Fibroblast of skin of back (primary cell): ENCODE results near the gene PLA2G3.
"Not testable (repeated sequence)": the region's sequence is repeated elsewhere in the genome, so short reads cannot be mapped to it uniquely, and the experiment has no call there.

Experiments used
- DNase-seq: peaks from one replicate; pipeline ENCODE4 v3.0.0-alpha.2; 2013

Gene PLA2G3

GRCh38 chr22:31122532-31123291 lies 17.6 kb downstream of the PLA2G3 start, which contains the start of gene INPP5J:
INPP5J (plus strand) TSS chr22:31122966; CDS start chr22:31123015, 49 bp downstream.
- DNase-seq = peak; percentile 63

GRCh38 chr22:31122196-31122531 lies 18.1 kb downstream of the PLA2G3 start:
- no peak for DNase-seq

- no peak for DNase-seq
Measured at GRCh38 chr22:31121403-31121802, 18.9 kb downstream of the PLA2G3 start.

- DNase-seq = no peak
Measured at GRCh38 chr22:31120642-31121041, 19.7 kb downstream of the PLA2G3 start.

GRCh38 chr22:31120230-31120629 lies 20.1 kb downstream of the PLA2G3 start:
- DNase-seq = no peak

- DNase-seq = no peak
Measured at GRCh38 chr22:31119026-31119717, 21.1 kb downstream of the PLA2G3 start.

- no peak for DNase-seq
Measured at GRCh38 chr22:31118046-31118820, 22.1 kb downstream of the PLA2G3 start.

- DNase-seq = not testable (repeated sequence)
Measured at GRCh38 chr22:31112547-31113091, 27.7 kb downstream of the PLA2G3 start.

- no peak for DNase-seq
Measured at GRCh38 chr22:31107894-31108218, 32.5 kb downstream of the PLA2G3 start.

GRCh38 chr22:31107178-31107893 lies 33.0 kb downstream of the PLA2G3 start, which contains the start of gene SELENOM:
SELENOM (minus strand) TSS chr22:31107568; CDS start chr22:31107505, 63 bp downstream.
- DNase-seq = peak; percentile 99

GRCh38 chr22:31106731-31107177 lies 33.6 kb downstream of the PLA2G3 start:
- DNase-seq = peak; percentile 49

GRCh38 chr22:31106001-31106571 lies 34.2 kb downstream of the PLA2G3 start:
- peak; percentile 30 for DNase-seq

GRCh38 chr22:31105282-31105929 lies 34.9 kb downstream of the PLA2G3 start:
- no peak for DNase-seq

GRCh38 chr22:31104869-31105268 lies 35.4 kb downstream of the PLA2G3 start:
- DNase-seq = no peak

GRCh38 chr22:31103899-31104694 lies 36.2 kb downstream of the PLA2G3 start:
- DNase-seq = no peak

- DNase-seq = no peak
Measured at GRCh38 chr22:31103111-31103510, 37.2 kb downstream of the PLA2G3 start.

GRCh38 chr22:31102441-31103081 lies 37.7 kb downstream of the PLA2G3 start:
- DNase-seq = peak; percentile 85

GRCh38 chr22:31100762-31101525 lies 39.4 kb downstream of the PLA2G3 start:
- no peak for DNase-seq
